MCF 10A (cell line): Measurements from ENCODE around the gene PSMA5. TPM values are rescaled to one million over a fixed set of nuclear protein-coding genes. Genes with fewer than 3 reads are reported as not detected.

ENCODE experiments used
- BruUV-seq: library from RNA; stranded (reverse); fragments of 400-500 nt; replicated peaks from 2 replicates; lab custom pipeline; 2021; lab: Mats Ljungman, UMichigan
- CTCF ChIA-PET: fragments of 300-600 bp; sonication (Branson Sonifier 250); formaldehyde crosslinking; extraction: SDS; loops from one replicate; lab custom pipeline; 2021; ENCODE audit warnings: antibody characterized with exemption, inconsistent platforms; lab: Yijun Ruan, JAX
- POLR2A ChIA-PET: fragments of 300-600, 350-650 bp; sonication (Branson Sonifier 250); formaldehyde crosslinking; extraction: SDS; loops from one replicate; lab custom pipeline; 2020; ENCODE audit warnings: antibody characterized with exemption, inconsistent platforms; lab: Yijun Ruan, JAX
- DNase-seq: peaks from one replicate; pipeline ENCODE4 v3.0.0-alpha.2; 2018; ENCODE audit not compliant: unreplicated experiment
- H3K27ac Mint-ChIP-seq: one replicate; pipeline ENCODE4 v1.8.0; 2022; ENCODE audit warnings: mild to moderate bottlenecking, low read depth, mixed read lengths; ENCODE audit not compliant: unreplicated experiment
- H3K27me3 Mint-ChIP-seq: one replicate; pipeline ENCODE4 v1.8.0; 2022; ENCODE audit warnings: mixed read lengths; ENCODE audit not compliant: insufficient read depth, unreplicated experiment
- H3K36me3 Mint-ChIP-seq: one replicate; pipeline ENCODE4 v1.8.0; 2022; ENCODE audit warnings: mild to moderate bottlenecking, moderate library complexity, mixed read lengths; ENCODE audit not compliant: insufficient read depth, unreplicated experiment
- H3K4me1 Mint-ChIP-seq: one replicate; pipeline ENCODE4 v1.8.0; 2022; ENCODE audit warnings: mixed read lengths; ENCODE audit not compliant: insufficient read depth, unreplicated experiment
- H3K4me3 Mint-ChIP-seq: one replicate; pipeline ENCODE4 v1.8.0; 2022; ENCODE audit warnings: mild to moderate bottlenecking, moderate library complexity, mixed read lengths; ENCODE audit not compliant: unreplicated experiment
- H3K9me3 Mint-ChIP-seq: one replicate; pipeline ENCODE4 v1.8.0; 2022; ENCODE audit warnings: mixed read lengths; ENCODE audit not compliant: unreplicated experiment
- CTCF ChIP-seq: fragments of 200-600 bp; IDR thresholded peaks from one replicate; pipeline ENCODE4 v1.8.0; 2022; ENCODE audit warnings: antibody characterized with exemption, mild to moderate bottlenecking; ENCODE audit not compliant: unreplicated experiment
- intact Hi-C: fragments of 100-400 bp; cut with micrococcal nuclease; formaldehyde crosslinking; loops from 2 replicates; pipeline ENCODE4 v1.14.1; 2022
- total RNA-seq: library from RNA; stranded (reverse); gene quantifications from 2 replicates; pipeline ENCODE4 v1.2.3, GENCODE V29; 2022

Gene PSMA5
- total RNA-seq, 1 experiment from 2014 or later = 113 TPM

GRCh38 chr1:109371341-109371739 lies 54.9 kb downstream of the PSMA5 start:
- Mint-ChIP-seq H3K4me1 (peaks cover 35% of the 10 kb centered on the region), H3K27ac (peak overlapping the region; percentile 52), H3K4me3 (peak overlapping the region; percentile 48), H3K36me3 (peaks cover 7% of the 10 kb centered on the region), H3K27me3 (no peaks in the 10 kb centered on the region), H3K9me3 (no peaks in the 10 kb centered on the region)
- no peak for TF ChIP-seq CTCF
- DNase-seq = peak; percentile 70
- ChIA-PET CTCF (interaction anchor here (0.6 to 1.5 kb wide), 6 partner anchors 21 to 132 kb away, joined by 3 to 5 read pairs (median 3); no protein-coding TSS in a partner anchor), POLR2A (interaction anchor here (0.6 to 7.1 kb wide), 10 partner anchors 9 to 169 kb away, joined by 3 to 86 read pairs (median 4); partner anchors contain the start of genes PSRC1 and SORT1)
- BruUV-seq = no TSS peak
- intact Hi-C loops = no loop called here

GRCh38 chr1:109370712-109371340 lies 55.4 kb downstream of the PSMA5 start:
- no peaks in the 10 kb centered on the region for H3K9me3 Mint-ChIP-seq
- H3K4me3 Mint-ChIP-seq = peak overlapping the region; percentile 48
- CTCF ChIA-PET = interaction anchor here (0.6 to 1.5 kb wide), 6 partner anchors 52 to 131 kb away, joined by 3 to 5 read pairs (median 3); partner anchors contain the start of gene PSRC1
- intact Hi-C loops = no loop called here
- DNase-seq = peak; percentile 64
- TF ChIP-seq CTCF = no peak
- POLR2A ChIA-PET = interaction anchor here (0.6 to 7.1 kb wide), 13 partner anchors 9 to 170 kb away, joined by 3 to 86 read pairs (median 5); partner anchors contain the start of genes MYBPHL, PSRC1 and SORT1
- H3K27ac Mint-ChIP-seq = peak overlapping the region; percentile 52
- no peaks in the 10 kb centered on the region for H3K27me3 Mint-ChIP-seq
- no TSS peak for BruUV-seq
- peaks cover 34% of the 10 kb centered on the region for H3K4me1 Mint-ChIP-seq
- peaks cover 7% of the 10 kb centered on the region for H3K36me3 Mint-ChIP-seq

GRCh38 chr1:109369167-109369746 lies 57.0 kb downstream of the PSMA5 start:
- intact Hi-C loops = no loop called here
- TF ChIP-seq CTCF = no peak
- Mint-ChIP-seq H3K4me3 (no peak overlapping the region), H3K4me1 (peaks cover 21% of the 10 kb centered on the region), H3K36me3 (peaks cover 8% of the 10 kb centered on the region), H3K9me3 (no peaks in the 10 kb centered on the region), H3K27ac (no peak overlapping the region), H3K27me3 (no peaks in the 10 kb centered on the region)
- no peak for DNase-seq
- POLR2A ChIA-PET = interaction anchor here (0.6 to 7.1 kb wide), 3 partner anchors 17 to 302 kb away, joined by 4 to 86 read pairs (median 28); no protein-coding TSS in a partner anchor
- no TSS peak for BruUV-seq
- CTCF ChIA-PET = interaction anchor here (0.5 to 0.7 kb wide), 3 partner anchors 21 to 275 kb away, joined by 3 read pairs; no protein-coding TSS in a partner anchor

GRCh38 chr1:109368464-109368863 lies 57.8 kb downstream of the PSMA5 start:
- H3K27ac Mint-ChIP-seq = no peak overlapping the region
- no peak for DNase-seq
- ChIA-PET CTCF (no interaction called here), POLR2A (no interaction called here)
- peaks cover 14% of the 10 kb centered on the region for H3K36me3 Mint-ChIP-seq
- no peak for TF ChIP-seq CTCF
- no peaks in the 10 kb centered on the region for H3K27me3 Mint-ChIP-seq
- no peaks in the 10 kb centered on the region for H3K9me3 Mint-ChIP-seq
- BruUV-seq = no TSS peak
- peaks cover 21% of the 10 kb centered on the region for H3K4me1 Mint-ChIP-seq
- H3K4me3 Mint-ChIP-seq = no peak overlapping the region
- intact Hi-C loops = no loop called here
